Glutamatergic neuron (in vitro differentiated cells): ENCODE results near the gene PROCA1. TPM values are rescaled to one million over a fixed set of nuclear protein-coding genes. Genes with fewer than 3 reads are reported as not detected.

Experiments used
- DNase-seq: peaks from one replicate; pipeline ENCODE4 v3.0.0; 2022
- H3K27ac Mint-ChIP-seq: one replicate; pipeline ENCODE4 v1.8.0; 2020; ENCODE audit warnings: mild to moderate bottlenecking, mixed read lengths, inconsistent platforms; ENCODE audit not compliant: unreplicated experiment
- H3K27me3 Mint-ChIP-seq: one replicate; pipeline ENCODE4 v1.8.0; 2020; ENCODE audit warnings: mild to moderate bottlenecking, moderate library complexity, mixed read lengths, inconsistent platforms; ENCODE audit not compliant: unreplicated experiment
- H3K36me3 Mint-ChIP-seq: one replicate; pipeline ENCODE4 v1.8.0; 2020; ENCODE audit warnings: mild to moderate bottlenecking, mixed read lengths, inconsistent platforms; ENCODE audit not compliant: unreplicated experiment
- H3K4me1 Mint-ChIP-seq: one replicate; pipeline ENCODE4 v1.8.0; 2020; ENCODE audit warnings: mild to moderate bottlenecking, low read depth, mixed read lengths, inconsistent platforms; ENCODE audit not compliant: unreplicated experiment
- H3K4me3 Mint-ChIP-seq: one replicate; pipeline ENCODE4 v1.8.0; 2020; ENCODE audit warnings: mild to moderate bottlenecking, mixed read lengths, inconsistent platforms; ENCODE audit not compliant: unreplicated experiment
- H3K9me3 Mint-ChIP-seq: one replicate; pipeline ENCODE4 v1.8.0; 2020; ENCODE audit warnings: mild to moderate bottlenecking, moderate library complexity, mixed read lengths, inconsistent platforms; ENCODE audit not compliant: unreplicated experiment
- total RNA-seq: library from RNA; stranded (reverse); fragmentation: NEBNext Ultra II Directional; extraction: Animal tissue kit (Norgen Biotek cat#: 25700); gene quantifications from one replicate; pipeline ENCODE4 v1.2.1, GENCODE V29; 2021; ENCODE audit not compliant: unreplicated experiment
- TF ChIP-seq, protein P1 (sequence below): fragments of 200-600 bp; sonication (generic); IDR thresholded peaks from one replicate; pipeline ENCODE4 v1.5.0; 2021; ENCODE audit not compliant: partially characterized antibody, unreplicated experiment

PROCA1 gene
- total RNA-seq, 1 donor from 2014 or later: 36.5 TPM

DNA sequence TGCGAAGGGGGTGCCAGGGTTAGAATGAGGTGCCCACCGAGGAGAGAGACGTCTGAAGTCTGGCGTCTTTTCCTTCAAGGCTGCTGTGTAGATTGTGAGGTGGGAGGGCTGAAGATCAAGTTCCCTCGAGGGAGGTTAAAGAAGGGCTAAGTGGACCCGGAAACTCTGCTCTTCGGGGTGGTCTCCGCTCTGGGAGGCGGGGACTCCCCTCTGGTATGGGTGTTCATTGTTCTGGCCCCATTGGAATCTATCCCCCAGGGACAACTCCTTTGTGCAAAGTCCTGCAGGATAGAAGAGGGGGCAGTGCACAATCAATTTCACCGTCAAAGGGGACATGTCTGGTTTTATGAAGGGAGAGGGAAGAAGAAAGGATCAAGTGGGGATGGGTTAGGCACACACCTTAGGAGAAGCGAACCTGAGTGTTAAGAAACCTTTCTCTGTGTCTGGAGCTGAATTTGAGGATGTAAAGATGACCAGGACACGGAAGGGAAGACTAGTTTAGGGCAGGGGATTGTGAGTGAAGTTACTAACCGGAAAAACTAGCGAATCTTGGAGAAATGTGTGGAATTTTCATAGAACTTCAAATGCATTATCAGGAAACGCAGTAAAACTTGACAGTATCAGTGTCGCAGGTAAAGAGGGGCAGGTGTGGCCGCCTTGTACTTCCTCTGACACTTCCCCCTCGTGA, 6.8 kb upstream of the PROCA1 start:
- Mint-ChIP-seq H3K27me3 (peaks cover 15% of the 10 kb centered on the region), H3K9me3 (peaks cover 13% of the 10 kb centered on the region), H3K27ac (peak overlapping the region; percentile 97), H3K36me3 (no peaks in the 10 kb centered on the region), H3K4me3 (peak overlapping the region; percentile 87), H3K4me1 (peaks cover 22% of the 10 kb centered on the region)
- TF ChIP-seq, protein P1, sequence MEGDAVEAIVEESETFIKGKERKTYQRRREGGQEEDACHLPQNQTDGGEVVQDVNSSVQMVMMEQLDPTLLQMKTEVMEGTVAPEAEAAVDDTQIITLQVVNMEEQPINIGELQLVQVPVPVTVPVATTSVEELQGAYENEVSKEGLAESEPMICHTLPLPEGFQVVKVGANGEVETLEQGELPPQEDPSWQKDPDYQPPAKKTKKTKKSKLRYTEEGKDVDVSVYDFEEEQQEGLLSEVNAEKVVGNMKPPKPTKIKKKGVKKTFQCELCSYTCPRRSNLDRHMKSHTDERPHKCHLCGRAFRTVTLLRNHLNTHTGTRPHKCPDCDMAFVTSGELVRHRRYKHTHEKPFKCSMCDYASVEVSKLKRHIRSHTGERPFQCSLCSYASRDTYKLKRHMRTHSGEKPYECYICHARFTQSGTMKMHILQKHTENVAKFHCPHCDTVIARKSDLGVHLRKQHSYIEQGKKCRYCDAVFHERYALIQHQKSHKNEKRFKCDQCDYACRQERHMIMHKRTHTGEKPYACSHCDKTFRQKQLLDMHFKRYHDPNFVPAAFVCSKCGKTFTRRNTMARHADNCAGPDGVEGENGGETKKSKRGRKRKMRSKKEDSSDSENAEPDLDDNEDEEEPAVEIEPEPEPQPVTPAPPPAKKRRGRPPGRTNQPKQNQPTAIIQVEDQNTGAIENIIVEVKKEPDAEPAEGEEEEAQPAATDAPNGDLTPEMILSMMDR: no peak
- DNase-seq: no peak

DNA sequence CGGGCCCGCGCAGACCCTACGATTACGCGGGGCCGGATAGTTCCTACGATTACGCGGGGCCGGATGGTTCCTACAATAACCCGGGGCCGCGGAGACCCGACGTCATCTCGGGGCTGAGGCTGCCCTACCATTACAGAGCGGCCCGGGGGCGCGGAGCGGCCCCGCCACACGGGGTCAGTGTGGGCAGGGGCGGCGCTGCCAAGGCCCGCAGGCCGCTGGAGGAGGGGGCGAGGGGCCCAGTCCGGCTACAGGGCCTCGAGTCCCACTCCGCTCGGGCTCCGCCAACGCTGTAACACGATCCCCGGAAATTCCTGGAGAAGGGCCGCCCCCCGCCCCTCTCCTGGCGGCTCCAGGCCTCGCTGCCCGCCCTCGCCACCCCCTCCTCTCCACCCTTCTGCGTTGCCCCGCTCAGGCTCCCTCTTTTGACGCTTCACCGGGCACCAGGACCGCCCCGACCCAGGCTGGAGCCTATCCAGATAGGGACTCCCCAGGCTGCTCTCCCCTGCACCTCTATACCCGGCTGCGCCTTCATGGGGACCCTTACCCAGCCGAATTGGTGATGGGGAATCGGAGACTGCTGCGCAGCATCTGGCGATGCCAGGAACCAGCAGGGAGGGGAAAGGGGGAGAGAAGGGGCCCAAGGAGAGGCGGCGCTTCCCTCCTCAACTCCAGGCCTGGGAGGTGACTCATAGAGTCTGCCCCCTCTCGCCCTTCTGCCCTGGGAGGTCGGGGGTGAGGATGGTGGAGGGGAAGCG, 6.1 kb upstream of the PROCA1 start, which contains the start of gene RAB34:
RAB34 (minus strand) TSS at position 291 of the 755 bp plus-strand sequence. CDS start 602 bp downstream, outside the sequence.
- Mint-ChIP-seq H3K4me1 (peaks cover 24% of the 10 kb centered on the region), H3K4me3 (peak within 1 kb of the TSS; percentile 87), H3K9me3 (peaks cover 15% of the 10 kb centered on the region), H3K27ac (peak within 1 kb of the TSS; percentile 97), H3K27me3 (peaks cover 16% of the 10 kb centered on the region), H3K36me3 (no peaks in the 10 kb centered on the region)
- TF ChIP-seq, protein P1: no peak
- DNase-seq: peak; percentile 83

DNA sequence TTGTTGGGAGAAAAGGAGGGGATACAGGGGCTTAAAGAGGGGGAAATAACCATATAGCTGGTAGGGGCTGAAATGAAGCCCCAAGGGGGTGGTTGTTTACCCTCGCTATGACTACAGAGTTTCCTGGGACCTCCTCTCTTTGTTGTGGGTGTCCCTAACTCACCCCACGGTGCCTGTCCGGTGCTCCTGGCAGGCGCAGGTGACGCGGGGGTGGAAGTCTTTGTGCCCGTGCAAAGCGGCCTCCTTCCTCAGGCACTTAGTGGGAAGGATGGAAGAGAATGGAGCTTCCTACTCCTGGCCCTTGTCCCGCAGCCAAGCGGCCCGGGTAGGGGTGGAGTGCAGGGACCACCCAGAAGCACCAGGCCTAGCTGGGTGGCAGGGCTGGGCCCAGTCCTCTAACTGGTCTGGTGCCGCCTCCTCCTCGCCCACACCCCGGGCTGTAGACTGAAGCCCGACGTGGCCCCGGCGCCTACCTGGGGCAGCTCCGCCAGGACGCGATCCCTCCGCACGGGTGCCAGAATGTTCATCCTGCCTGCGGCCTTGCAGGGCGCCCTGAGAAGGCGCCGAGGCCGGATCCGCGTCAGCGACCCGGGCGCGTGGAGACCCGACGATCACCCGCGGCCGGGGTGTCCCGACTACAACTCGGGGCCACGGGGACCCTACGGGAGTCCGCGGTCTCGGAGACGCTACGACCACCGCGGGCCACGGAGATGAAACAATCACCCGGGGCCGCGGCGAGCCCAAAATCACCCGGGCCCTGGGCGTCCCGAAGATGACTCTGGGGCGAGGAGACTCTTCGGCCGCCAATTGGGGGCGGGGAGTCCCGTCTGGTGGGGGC, 5.3 kb upstream of the PROCA1 start:
- H3K4me1 Mint-ChIP-seq: peaks cover 26% of the 10 kb centered on the region
- no peak overlapping the region for H3K27ac Mint-ChIP-seq
- peaks cover 22% of the 10 kb centered on the region for H3K27me3 Mint-ChIP-seq
- no peaks in the 10 kb centered on the region for H3K36me3 Mint-ChIP-seq
- DNase-seq: peak; percentile 50
- peaks cover 20% of the 10 kb centered on the region for H3K9me3 Mint-ChIP-seq
- TF ChIP-seq, protein P1: no peak
- peak overlapping the region; percentile 75 for H3K4me3 Mint-ChIP-seq

DNA sequence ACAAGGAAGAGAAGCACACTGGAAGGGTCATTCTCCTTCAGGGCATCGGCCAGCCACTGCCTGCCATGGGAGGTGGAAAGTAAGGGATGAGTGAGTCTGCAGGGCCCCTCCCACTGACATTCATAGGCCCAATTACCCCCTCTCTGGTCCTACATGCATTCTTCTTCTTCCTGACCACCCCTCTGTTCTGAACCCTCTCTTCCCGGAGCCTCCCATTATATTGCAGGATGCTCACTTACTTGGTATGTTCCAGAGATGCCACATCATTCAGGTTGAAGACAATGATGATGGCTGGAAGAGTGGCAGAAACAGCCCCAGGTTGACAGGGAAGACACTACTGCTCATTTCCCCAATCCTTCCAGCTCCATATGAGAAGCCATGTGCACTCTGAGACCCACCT, 3.5 kb upstream of the PROCA1 start:
- DNase-seq: no peak
- peaks cover 22% of the 10 kb centered on the region for H3K9me3 Mint-ChIP-seq
- TF ChIP-seq, protein P1: no peak
- peaks cover 22% of the 10 kb centered on the region for H3K27me3 Mint-ChIP-seq
- H3K27ac Mint-ChIP-seq: no peak overlapping the region
- peaks cover 20% of the 10 kb centered on the region for H3K4me1 Mint-ChIP-seq
- H3K36me3 Mint-ChIP-seq: no peaks in the 10 kb centered on the region
- no peak overlapping the region for H3K4me3 Mint-ChIP-seq
